GM19043 (cell line): Measurements from ENCODE around the gene GPR171.
A peak's percentile ranks its signal among the peaks of the same experiment; 100 is the strongest.
"Not testable (repeated sequence)": the region's sequence is repeated elsewhere in the genome, so short reads cannot be mapped to it uniquely, and the experiment has no call there.

ENCODE experiments used
- ATAC-seq: cut with Tn5 transposase; IDR thresholded peaks from one replicate; pipeline ENCODE4 v1.9.1; 2021; ENCODE audit warnings: low read depth; ENCODE audit not compliant: unreplicated experiment

The GPR171 gene

GRCh38 chr3:151203051-151203420, at the start of gene GPR171:
TSS of gene GPR171 (minus strand) at chr3:151203216. CDS start at chr3:151199386, 3,830 bp downstream.
- peak; percentile 87 for ATAC-seq

- ATAC-seq = no peak
These were observed 45.8 kb upstream of the GPR171 start for GRCh38 chr3:151248772-151249337.

- ATAC-seq = not testable (repeated sequence)
These were observed 39.0 kb upstream of the GPR171 start for GRCh38 chr3:151242006-151242405.

GRCh38 chr3:151236736-151237135, 33.7 kb upstream of the GPR171 start:
- no peak for ATAC-seq

GRCh38 chr3:151236316-151236715, 33.3 kb upstream of the GPR171 start:
- ATAC-seq = no peak

- ATAC-seq = no peak
These were observed 31.8 kb upstream of the GPR171 start for GRCh38 chr3:151234825-151235224.

GRCh38 chr3:151232991-151233390, 30.0 kb upstream of the GPR171 start:
- no peak for ATAC-seq

GRCh38 chr3:151232403-151232802, 29.4 kb upstream of the GPR171 start:
- ATAC-seq = not testable (repeated sequence)

GRCh38 chr3:151230646-151231045, 27.6 kb upstream of the GPR171 start:
- no peak for ATAC-seq

GRCh38 chr3:151228666-151229040, 25.6 kb upstream of the GPR171 start:
- ATAC-seq = no peak

GRCh38 chr3:151227807-151228665, 25.0 kb upstream of the GPR171 start:
- ATAC-seq = peak; percentile 85

- peak; percentile 24 for ATAC-seq
These were observed 24.3 kb upstream of the GPR171 start for GRCh38 chr3:151227266-151227806.

GRCh38 chr3:151226825-151227224, 23.8 kb upstream of the GPR171 start:
- no peak for ATAC-seq

- ATAC-seq = no peak
These were observed 23.1 kb upstream of the GPR171 start for GRCh38 chr3:151226088-151226563.

GRCh38 chr3:151225040-151225975, 22.3 kb upstream of the GPR171 start:
- no peak for ATAC-seq

- ATAC-seq = no peak
These were observed 21.4 kb upstream of the GPR171 start for GRCh38 chr3:151224268-151224866.

- no peak for ATAC-seq
These were observed 16.0 kb upstream of the GPR171 start for GRCh38 chr3:151219056-151219455.

GRCh38 chr3:151218136-151218535, 15.1 kb upstream of the GPR171 start:
- no peak for ATAC-seq

- ATAC-seq = no peak
These were observed 13.9 kb upstream of the GPR171 start for GRCh38 chr3:151216641-151217607.
